NCI-H2029 (cell line): ENCODE measurements around the gene LDHD.

ENCODE experiments used
- DNase-seq: peaks from one replicate; lab custom pipeline; 2025; lab: John Stamatoyannopoulos, UW

LDHD gene

DNA sequence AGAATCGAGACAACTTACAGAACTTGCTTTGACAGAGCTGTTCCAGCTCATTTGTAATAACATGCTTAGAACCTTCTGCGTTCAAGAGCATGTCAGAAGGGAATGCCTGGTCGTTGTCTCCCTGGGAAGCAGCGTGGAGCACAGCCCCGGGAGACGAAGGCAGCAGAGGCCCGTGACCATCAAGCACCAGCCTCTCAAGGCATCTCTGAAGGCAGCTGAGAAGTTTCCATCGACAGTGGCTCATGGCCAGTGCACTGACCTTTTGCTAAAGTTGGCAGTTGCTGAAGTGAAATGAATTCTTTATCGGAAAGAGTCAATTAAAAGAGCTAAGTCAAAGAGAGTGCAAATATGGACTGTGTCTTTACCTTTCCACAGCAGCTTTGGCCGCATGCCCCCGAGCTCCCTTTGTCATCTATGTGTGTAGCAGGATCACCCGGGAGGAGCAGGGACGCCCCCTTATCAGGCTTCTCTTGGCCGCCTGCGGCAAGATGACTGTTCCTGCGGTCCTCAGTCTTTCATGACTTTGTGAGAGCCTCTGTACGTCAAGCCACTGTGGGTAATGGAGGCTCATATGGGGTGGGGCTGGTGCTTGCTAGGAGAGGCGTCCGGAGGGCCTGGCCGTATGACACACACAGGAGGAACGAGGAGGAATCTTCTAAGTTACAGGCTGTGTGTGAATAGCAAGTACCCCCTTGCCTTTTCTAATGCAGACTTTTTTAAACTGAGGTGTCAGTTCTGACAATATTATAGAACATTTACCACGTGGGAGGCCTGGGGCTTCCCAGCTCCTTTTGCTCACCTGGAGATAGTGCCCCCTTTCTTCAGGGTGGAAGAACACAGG lies 54.2 kb downstream of the LDHD start:
- DNase-seq, result no peak
